DND-41 (cell line): ENCODE data around the gene TARM1.

Experiments
- EZH2 ChIP-seq: IDR thresholded peaks from 3 replicates; pipeline ENCODE4 v1.6.1; 2012; ENCODE audit warnings: borderline replicate concordance, low read depth, mild to moderate bottlenecking, moderate library complexity, low read length, inconsistent platforms; ENCODE audit not compliant: severe bottlenecking
- TF ChIP-seq, protein P1 (sequence below): IDR thresholded peaks from 2 replicates; pipeline ENCODE4 v1.5.1; 2012; ENCODE audit warnings: borderline replicate concordance, low read length, moderate library complexity, mild to moderate bottlenecking; ENCODE audit not compliant: poor library complexity, severe bottlenecking; ENCODE audit errors: extremely low read depth

DNA sequence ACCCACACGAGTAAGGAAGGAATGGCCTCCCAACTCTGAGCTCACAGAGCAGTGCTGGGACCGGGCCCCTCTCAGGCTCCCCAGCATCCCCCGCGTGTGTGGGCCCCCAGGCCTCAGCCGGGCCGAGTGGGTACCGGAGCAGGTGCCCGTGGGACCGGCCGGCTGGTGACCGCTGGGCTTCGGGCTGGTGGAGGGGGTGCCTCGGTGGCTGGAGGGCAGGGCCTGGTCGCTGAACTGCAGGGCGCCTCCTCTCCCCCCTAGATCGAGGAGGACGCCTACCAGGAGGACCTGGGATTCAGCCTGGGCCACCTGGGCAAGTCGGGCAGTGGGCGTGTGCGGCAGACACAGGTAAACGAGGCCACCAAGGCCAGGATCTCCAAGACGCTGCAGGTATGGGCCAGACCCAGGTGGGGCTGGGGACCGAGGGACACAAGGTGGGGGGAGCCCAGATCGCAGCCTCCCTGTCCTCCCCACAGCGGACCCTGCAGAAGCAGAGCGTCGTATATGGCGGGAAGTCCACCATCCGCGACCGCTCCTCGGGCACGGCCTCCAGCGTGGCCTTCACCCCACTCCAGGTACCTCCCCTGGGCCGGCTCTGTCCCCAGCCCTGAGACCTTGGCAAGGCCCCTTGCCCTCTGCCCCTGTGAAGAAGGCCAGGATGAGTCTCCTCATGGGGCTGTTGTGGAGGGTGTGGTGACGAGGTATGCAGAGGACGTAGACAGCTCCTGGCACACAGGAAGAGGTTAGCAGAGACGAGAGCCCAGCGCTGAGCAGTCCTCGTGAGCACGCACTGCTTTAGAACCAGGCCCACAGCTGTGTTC lies 47.8 kb upstream of the TARM1 start:
- TF ChIP-seq, protein P1, sequence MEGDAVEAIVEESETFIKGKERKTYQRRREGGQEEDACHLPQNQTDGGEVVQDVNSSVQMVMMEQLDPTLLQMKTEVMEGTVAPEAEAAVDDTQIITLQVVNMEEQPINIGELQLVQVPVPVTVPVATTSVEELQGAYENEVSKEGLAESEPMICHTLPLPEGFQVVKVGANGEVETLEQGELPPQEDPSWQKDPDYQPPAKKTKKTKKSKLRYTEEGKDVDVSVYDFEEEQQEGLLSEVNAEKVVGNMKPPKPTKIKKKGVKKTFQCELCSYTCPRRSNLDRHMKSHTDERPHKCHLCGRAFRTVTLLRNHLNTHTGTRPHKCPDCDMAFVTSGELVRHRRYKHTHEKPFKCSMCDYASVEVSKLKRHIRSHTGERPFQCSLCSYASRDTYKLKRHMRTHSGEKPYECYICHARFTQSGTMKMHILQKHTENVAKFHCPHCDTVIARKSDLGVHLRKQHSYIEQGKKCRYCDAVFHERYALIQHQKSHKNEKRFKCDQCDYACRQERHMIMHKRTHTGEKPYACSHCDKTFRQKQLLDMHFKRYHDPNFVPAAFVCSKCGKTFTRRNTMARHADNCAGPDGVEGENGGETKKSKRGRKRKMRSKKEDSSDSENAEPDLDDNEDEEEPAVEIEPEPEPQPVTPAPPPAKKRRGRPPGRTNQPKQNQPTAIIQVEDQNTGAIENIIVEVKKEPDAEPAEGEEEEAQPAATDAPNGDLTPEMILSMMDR, result no peak
- TF ChIP-seq EZH2, result no peak
